HFF-Myc (cell line): ENCODE data around the gene SCNM1.

ENCODE experiments used
- DNase-seq: peaks from one replicate; pipeline ENCODE4 v3.0.0-alpha.2; 2011; ENCODE audit warnings: low read depth; ENCODE audit errors: extremely low read depth
- H3K4me3 ChIP-seq: replicated peaks from 2 replicates; pipeline ENCODE4 v1.5.1; 2011; ENCODE audit warnings: low read depth, mild to moderate bottlenecking, control low read depth, low read length
- CTCF ChIP-seq: IDR thresholded peaks from 2 replicates; pipeline ENCODE4 v1.5.1; 2012; ENCODE audit warnings: mild to moderate bottlenecking, low read depth, low read length, control low read depth; ENCODE audit errors: missing control alignments

The SCNM1 gene

GRCh38 chr1:151142411-151143056, 23.4 kb upstream of the SCNM1 start:
- DNase-seq = no peak
- no peak overlapping the region for H3K4me3 ChIP-seq
- no peak for TF ChIP-seq CTCF

- TF ChIP-seq CTCF = no peak
- DNase-seq = no peak
- H3K4me3 ChIP-seq = no peak overlapping the region
These were observed 22.9 kb upstream of the SCNM1 start for GRCh38 chr1:151143057-151143435.

GRCh38 chr1:151143986-151144385, 22.0 kb upstream of the SCNM1 start:
- no peak overlapping the region for H3K4me3 ChIP-seq
- no peak for TF ChIP-seq CTCF
- DNase-seq = no peak

- TF ChIP-seq CTCF = no peak
- DNase-seq = no peak
- H3K4me3 ChIP-seq = no peak overlapping the region
These were observed 21.3 kb upstream of the SCNM1 start for GRCh38 chr1:151144474-151145303.

- no peak for DNase-seq
- TF ChIP-seq CTCF = no peak
- H3K4me3 ChIP-seq = peak overlapping the region; percentile 51
These were observed 20.5 kb upstream of the SCNM1 start for GRCh38 chr1:151145304-151146071.

- DNase-seq = no peak
- no peak for TF ChIP-seq CTCF
- peak overlapping the region; percentile 51 for H3K4me3 ChIP-seq
These were observed 19.9 kb upstream of the SCNM1 start for GRCh38 chr1:151146072-151146411.
